GM23338 (cell line): ENCODE measurements around the gene CREBL2. TPM values are rescaled to one million over a fixed set of nuclear protein-coding genes. Genes with fewer than 3 reads are reported as not detected.

Source experiments
- ATAC-seq: fragments of 200-7000 bp; cut with Tn5 transposase; 3 replicates; pipeline ENCODE4 v1.9.1; 2020
- DNase-seq: peaks from one replicate; pipeline ENCODE4 v3.0.0-alpha.2; 2015; ENCODE audit warnings: low spot score
- H2AFZ ChIP-seq: fragments of 200-600 bp; sonication (generic); 2 replicates; pipeline ENCODE4 v1.8.0; 2016; ENCODE audit warnings: antibody characterized with exemption, mild to moderate bottlenecking, moderate library complexity
- H3F3A ChIP-seq: fragments of 200-600 bp; sonication (generic); replicated peaks from 2 replicates; pipeline ENCODE4 v1.8.0; 2017; ENCODE audit warnings: antibody characterized with exemption, mixed run types, low read depth
- H3K27ac ChIP-seq: fragments of 200-600 bp; sonication (generic); 2 replicates; pipeline ENCODE4 v1.6.1; 2016; ENCODE audit warnings: low read depth
- H3K27me3 ChIP-seq: fragments of 200-600 bp; sonication (generic); 2 replicates; pipeline ENCODE4 v1.8.0; 2016; ENCODE audit warnings: mild to moderate bottlenecking, mixed run types, moderate library complexity; ENCODE audit not compliant: insufficient read depth
- H3K36me3 ChIP-seq: fragments of 200-600 bp; sonication (generic); 2 replicates; pipeline ENCODE4 v1.8.0; 2016; ENCODE audit warnings: mild to moderate bottlenecking; ENCODE audit not compliant: insufficient read depth
- H3K4me1 ChIP-seq: fragments of 200-600 bp; sonication (generic); 2 replicates; pipeline ENCODE4 v1.8.0; 2016; ENCODE audit warnings: mild to moderate bottlenecking, moderate library complexity; ENCODE audit not compliant: insufficient read depth
- H3K4me2 ChIP-seq: fragments of 200-600 bp; sonication (generic); 2 replicates; pipeline ENCODE4 v1.7.1; 2017; ENCODE audit warnings: mixed run types
- H3K4me3 ChIP-seq: fragments of 200-600 bp; sonication (generic); 2 replicates; pipeline ENCODE4 v1.6.1; 2016; ENCODE audit warnings: mixed run types
- H3K79me2 ChIP-seq: fragments of 200-600 bp; sonication (generic); replicated peaks from 2 replicates; pipeline ENCODE4 v1.8.0; 2017; ENCODE audit warnings: mild to moderate bottlenecking; ENCODE audit not compliant: insufficient read depth
- H3K9me2 ChIP-seq: fragments of 200-600 bp; sonication (generic); 2 replicates; pipeline ENCODE4 v1.8.0; 2017; ENCODE audit not compliant: insufficient read depth
- H4K20me1 ChIP-seq: fragments of 200-600 bp; sonication (generic); replicated peaks from 2 replicates; pipeline ENCODE4 v1.8.0; 2017; ENCODE audit warnings: mild to moderate bottlenecking; ENCODE audit not compliant: insufficient read depth
- H3K27ac Mint-ChIP-seq: 2 replicates; pipeline ENCODE4 v1.8.0; 2020; ENCODE audit warnings: inconsistent platforms, mild to moderate bottlenecking, moderate library complexity, mixed read lengths
- H3K27me3 Mint-ChIP-seq: 3 replicates; pipeline ENCODE4 v1.8.0; 2022; ENCODE audit warnings: low read depth, mild to moderate bottlenecking, moderate library complexity, mixed read lengths, inconsistent platforms; ENCODE audit not compliant: insufficient read depth, poor library complexity
- H3K36me3 Mint-ChIP-seq: 3 replicates; pipeline ENCODE4 v1.8.0; 2021; ENCODE audit warnings: low read depth, mild to moderate bottlenecking, inconsistent platforms, moderate library complexity, mixed read lengths
- H3K4me1 Mint-ChIP-seq: 3 replicates; pipeline ENCODE4 v1.8.0; 2020; ENCODE audit warnings: mild to moderate bottlenecking, inconsistent platforms, mixed read lengths
- H3K4me3 Mint-ChIP-seq: 3 replicates; pipeline ENCODE4 v1.8.0; 2021; ENCODE audit warnings: moderate library complexity, mild to moderate bottlenecking, inconsistent platforms, mixed read lengths
- H3K9me3 Mint-ChIP-seq: 3 replicates; pipeline ENCODE4 v1.8.0; 2020; ENCODE audit warnings: moderate library complexity, mild to moderate bottlenecking, inconsistent platforms, mixed read lengths
- EZH2phosphoT487 ChIP-seq: fragments of 200-600 bp; sonication (generic); IDR thresholded peaks from one replicate; pipeline ENCODE4 v1.8.1; 2018; ENCODE audit warnings: antibody characterized with exemption; ENCODE audit not compliant: unreplicated experiment
- NANOG ChIP-seq: IDR thresholded peaks from 2 replicates; pipeline ENCODE4 v1.6.1; 2016; ENCODE audit warnings: antibody characterized with exemption, borderline replicate concordance
- POLR2AphosphoS5 ChIP-seq: IDR thresholded peaks from 2 replicates; pipeline ENCODE4 v1.6.1; 2016; ENCODE audit warnings: antibody characterized with exemption, low read depth
- ZNF114 ChIP-seq: fragments of 250-450 bp; sonication (Bioruptor Pico); IDR thresholded peaks from 2 replicates; pipeline ENCODE4 v1.5.0; 2020; ENCODE audit warnings: mild to moderate bottlenecking, moderate library complexity
- ZNF331 ChIP-seq: fragments of 250-450 bp; sonication (Bioruptor Pico); IDR thresholded peaks from 2 replicates; pipeline ENCODE4 v1.5.0; 2020; ENCODE audit warnings: low read depth, mild to moderate bottlenecking, moderate library complexity
- polyA plus RNA-seq: library from polyadenylated mRNA; unstranded; fragments of >200 nt; fragmentation: Nextera tagmentation; extraction: Ambion mirVana; gene quantifications from 2 replicates; pipeline ENCODE4 v1.2.1, GENCODE V29; 2016
- total RNA-seq: library from RNA; depleted of rRNA; stranded (reverse); fragments of >200 nt; shearing (Covaris generic); gene quantifications from 2 replicates; pipeline ENCODE4 v1.2.3, GENCODE V29; 2014
- TF ChIP-seq, protein P1 (sequence below): fragments of 250-450 bp; sonication (Bioruptor Pico); IDR thresholded peaks from 2 replicates; pipeline ENCODE4 v1.5.0; 2020; ENCODE audit warnings: mild to moderate bottlenecking, moderate library complexity
- TF ChIP-seq, protein P2 (sequence below): IDR thresholded peaks from 2 replicates; pipeline ENCODE4 v1.6.1; 2016; ENCODE audit warnings: antibody characterized with exemption
- TF ChIP-seq, protein P3 (sequence below): IDR thresholded peaks from one replicate; pipeline ENCODE4 v1.6.1; 2018; ENCODE audit warnings: antibody characterized with exemption; ENCODE audit not compliant: unreplicated experiment
- TF ChIP-seq, protein P4 (sequence below), 2 experiments: fragments of 200-600 bp in 1 of 2; sonication (generic) in 1 of 2; conservative IDR thresholded peaks; 2 replicates each; pipeline versions ENCODE4 v1.5.1 to v1.6.1; 2016 to 2017; ENCODE audit warnings: antibody characterized with exemption in 2 of 2, low read depth in 2 of 2, mild to moderate bottlenecking in 2 of 2, moderate library complexity in 1 of 2

CREBL2 gene
- total and polyA plus RNA-seq, 2 experiments from 2014 or later = 9.0 to 21.6 TPM

DNA sequence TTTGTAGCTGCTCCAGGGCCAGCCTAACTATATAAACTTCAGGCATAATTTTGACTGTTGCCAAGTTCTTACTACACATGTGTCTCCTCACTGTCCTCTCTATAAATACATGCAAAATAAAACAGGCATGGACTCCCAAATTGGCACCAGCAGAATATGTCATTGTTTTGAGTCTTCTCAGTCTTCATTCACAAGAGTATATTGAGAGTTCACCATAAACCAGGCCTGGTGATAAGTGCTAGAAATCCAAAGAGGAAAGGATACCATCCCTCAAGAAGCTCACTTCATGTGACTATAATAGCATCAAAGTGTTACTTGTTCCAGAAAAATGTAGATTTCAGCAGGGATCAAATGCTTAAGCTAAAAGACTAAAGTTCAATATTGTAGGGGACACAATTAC lies 70.6 kb downstream of the CREBL2 start (continued):
- TF ChIP-seq, protein P1, sequence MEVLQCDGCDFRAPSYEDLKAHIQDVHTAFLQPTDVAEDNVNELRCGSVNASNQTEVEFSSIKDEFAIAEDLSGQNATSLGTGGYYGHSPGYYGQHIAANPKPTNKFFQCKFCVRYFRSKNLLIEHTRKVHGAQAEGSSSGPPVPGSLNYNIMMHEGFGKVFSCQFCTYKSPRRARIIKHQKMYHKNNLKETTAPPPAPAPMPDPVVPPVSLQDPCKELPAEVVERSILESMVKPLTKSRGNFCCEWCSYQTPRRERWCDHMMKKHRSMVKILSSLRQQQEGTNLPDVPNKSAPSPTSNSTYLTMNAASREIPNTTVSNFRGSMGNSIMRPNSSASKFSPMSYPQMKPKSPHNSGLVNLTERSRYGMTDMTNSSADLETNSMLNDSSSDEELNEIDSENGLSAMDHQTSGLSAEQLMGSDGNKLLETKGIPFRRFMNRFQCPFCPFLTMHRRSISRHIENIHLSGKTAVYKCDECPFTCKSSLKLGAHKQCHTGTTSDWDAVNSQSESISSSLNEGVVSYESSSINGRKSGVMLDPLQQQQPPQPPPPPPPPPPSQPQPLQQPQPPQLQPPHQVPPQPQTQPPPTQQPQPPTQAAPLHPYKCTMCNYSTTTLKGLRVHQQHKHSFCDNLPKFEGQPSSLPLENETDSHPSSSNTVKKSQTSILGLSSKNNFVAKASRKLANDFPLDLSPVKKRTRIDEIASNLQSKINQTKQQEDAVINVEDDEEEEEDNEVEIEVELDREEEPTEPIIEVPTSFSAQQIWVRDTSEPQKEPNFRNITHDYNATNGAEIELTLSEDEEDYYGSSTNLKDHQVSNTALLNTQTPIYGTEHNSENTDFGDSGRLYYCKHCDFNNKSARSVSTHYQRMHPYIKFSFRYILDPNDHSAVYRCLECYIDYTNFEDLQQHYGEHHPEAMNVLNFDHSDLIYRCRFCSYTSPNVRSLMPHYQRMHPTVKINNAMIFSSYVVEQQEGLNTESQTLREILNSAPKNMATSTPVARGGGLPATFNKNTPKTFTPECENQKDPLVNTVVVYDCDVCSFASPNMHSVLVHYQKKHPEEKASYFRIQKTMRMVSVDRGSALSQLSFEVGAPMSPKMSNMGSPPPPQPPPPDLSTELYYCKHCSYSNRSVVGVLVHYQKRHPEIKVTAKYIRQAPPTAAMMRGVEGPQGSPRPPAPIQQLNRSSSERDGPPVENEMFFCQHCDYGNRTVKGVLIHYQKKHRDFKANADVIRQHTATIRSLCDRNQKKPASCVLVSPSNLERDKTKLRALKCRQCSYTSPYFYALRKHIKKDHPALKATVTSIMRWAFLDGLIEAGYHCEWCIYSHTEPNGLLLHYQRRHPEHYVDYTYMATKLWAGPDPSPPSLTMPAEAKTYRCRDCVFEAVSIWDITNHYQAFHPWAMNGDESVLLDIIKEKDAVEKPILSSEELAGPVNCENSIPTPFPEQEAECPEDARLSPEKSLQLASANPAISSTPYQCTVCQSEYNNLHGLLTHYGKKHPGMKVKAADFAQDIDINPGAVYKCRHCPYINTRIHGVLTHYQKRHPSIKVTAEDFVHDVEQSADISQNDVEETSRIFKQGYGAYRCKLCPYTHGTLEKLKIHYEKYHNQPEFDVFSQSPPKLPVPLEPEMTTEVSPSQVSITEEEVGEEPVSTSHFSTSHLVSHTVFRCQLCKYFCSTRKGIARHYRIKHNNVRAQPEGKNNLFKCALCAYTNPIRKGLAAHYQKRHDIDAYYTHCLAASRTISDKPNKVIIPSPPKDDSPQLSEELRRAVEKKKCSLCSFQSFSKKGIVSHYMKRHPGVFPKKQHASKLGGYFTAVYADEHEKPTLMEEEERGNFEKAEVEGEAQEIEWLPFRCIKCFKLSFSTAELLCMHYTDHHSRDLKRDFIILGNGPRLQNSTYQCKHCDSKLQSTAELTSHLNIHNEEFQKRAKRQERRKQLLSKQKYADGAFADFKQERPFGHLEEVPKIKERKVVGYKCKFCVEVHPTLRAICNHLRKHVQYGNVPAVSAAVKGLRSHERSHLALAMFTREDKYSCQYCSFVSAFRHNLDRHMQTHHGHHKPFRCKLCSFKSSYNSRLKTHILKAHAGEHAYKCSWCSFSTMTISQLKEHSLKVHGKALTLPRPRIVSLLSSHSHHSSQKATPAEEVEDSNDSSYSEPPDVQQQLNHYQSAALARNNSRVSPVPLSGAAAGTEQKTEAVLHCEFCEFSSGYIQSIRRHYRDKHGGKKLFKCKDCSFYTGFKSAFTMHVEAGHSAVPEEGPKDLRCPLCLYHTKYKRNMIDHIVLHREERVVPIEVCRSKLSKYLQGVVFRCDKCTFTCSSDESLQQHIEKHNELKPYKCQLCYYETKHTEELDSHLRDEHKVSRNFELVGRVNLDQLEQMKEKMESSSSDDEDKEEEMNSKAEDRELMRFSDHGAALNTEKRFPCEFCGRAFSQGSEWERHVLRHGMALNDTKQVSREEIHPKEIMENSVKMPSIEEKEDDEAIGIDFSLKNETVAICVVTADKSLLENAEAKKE (CRISPR knock-in tag) = no peak
- TF ChIP-seq, protein P2, sequence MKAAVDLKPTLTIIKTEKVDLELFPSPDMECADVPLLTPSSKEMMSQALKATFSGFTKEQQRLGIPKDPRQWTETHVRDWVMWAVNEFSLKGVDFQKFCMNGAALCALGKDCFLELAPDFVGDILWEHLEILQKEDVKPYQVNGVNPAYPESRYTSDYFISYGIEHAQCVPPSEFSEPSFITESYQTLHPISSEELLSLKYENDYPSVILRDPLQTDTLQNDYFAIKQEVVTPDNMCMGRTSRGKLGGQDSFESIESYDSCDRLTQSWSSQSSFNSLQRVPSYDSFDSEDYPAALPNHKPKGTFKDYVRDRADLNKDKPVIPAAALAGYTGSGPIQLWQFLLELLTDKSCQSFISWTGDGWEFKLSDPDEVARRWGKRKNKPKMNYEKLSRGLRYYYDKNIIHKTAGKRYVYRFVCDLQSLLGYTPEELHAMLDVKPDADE = no peak
- TF ChIP-seq ZNF331 (CRISPR knock-in tag) = no peak

DNA sequence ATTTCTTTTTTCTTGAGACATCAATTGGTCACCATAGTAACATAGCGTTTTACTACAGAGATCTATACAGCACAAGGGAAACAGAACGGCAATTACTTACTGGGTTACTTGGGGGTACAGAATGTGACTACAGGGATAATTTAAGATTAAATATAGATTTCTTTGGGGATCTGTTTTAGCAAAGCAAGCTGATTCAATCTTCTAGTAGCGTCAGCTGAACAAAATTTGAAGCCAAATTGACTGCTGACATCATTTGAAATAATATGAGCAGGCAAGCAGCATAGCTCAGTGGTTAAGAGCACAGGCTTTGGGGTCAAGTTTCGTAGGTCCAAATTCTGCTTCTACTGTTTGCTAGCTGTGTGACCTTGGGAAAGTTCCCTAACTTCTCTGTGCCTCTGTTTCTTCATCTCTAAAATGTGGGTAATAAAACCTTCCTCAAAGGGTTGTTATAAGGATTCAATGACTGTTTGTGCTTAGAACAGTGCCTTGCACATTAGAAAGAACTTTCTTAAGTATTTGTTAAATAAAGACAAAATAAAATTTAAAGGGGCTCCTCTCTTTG lies 71.5 kb downstream of the CREBL2 start:
- Mint-ChIP-seq H3K9me3 (no peaks in the 10 kb centered on the region), H3K27me3 (peaks cover 23% of the 10 kb centered on the region)
- peak overlapping the region; percentile 56 for H3K4me3 ChIP-seq
- no peak for TF ChIP-seq NANOG
- TF ChIP-seq, protein P3, sequence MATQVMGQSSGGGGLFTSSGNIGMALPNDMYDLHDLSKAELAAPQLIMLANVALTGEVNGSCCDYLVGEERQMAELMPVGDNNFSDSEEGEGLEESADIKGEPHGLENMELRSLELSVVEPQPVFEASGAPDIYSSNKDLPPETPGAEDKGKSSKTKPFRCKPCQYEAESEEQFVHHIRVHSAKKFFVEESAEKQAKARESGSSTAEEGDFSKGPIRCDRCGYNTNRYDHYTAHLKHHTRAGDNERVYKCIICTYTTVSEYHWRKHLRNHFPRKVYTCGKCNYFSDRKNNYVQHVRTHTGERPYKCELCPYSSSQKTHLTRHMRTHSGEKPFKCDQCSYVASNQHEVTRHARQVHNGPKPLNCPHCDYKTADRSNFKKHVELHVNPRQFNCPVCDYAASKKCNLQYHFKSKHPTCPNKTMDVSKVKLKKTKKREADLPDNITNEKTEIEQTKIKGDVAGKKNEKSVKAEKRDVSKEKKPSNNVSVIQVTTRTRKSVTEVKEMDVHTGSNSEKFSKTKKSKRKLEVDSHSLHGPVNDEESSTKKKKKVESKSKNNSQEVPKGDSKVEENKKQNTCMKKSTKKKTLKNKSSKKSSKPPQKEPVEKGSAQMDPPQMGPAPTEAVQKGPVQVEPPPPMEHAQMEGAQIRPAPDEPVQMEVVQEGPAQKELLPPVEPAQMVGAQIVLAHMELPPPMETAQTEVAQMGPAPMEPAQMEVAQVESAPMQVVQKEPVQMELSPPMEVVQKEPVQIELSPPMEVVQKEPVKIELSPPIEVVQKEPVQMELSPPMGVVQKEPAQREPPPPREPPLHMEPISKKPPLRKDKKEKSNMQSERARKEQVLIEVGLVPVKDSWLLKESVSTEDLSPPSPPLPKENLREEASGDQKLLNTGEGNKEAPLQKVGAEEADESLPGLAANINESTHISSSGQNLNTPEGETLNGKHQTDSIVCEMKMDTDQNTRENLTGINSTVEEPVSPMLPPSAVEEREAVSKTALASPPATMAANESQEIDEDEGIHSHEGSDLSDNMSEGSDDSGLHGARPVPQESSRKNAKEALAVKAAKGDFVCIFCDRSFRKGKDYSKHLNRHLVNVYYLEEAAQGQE = no peak
- TF ChIP-seq, protein P4, sequence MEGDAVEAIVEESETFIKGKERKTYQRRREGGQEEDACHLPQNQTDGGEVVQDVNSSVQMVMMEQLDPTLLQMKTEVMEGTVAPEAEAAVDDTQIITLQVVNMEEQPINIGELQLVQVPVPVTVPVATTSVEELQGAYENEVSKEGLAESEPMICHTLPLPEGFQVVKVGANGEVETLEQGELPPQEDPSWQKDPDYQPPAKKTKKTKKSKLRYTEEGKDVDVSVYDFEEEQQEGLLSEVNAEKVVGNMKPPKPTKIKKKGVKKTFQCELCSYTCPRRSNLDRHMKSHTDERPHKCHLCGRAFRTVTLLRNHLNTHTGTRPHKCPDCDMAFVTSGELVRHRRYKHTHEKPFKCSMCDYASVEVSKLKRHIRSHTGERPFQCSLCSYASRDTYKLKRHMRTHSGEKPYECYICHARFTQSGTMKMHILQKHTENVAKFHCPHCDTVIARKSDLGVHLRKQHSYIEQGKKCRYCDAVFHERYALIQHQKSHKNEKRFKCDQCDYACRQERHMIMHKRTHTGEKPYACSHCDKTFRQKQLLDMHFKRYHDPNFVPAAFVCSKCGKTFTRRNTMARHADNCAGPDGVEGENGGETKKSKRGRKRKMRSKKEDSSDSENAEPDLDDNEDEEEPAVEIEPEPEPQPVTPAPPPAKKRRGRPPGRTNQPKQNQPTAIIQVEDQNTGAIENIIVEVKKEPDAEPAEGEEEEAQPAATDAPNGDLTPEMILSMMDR (conservative IDR thresholded peaks at IDR 0.05; ENCODE audit: low read depth in 2 of 2) = no peak
- no peak for TF ChIP-seq ZNF114
- TF ChIP-seq EZH2phosphoT487 = no peak
- no peak for TF ChIP-seq POLR2AphosphoS5

More for the DNA sequence above, 71.5 kb downstream of the CREBL2 start:
- Histone ChIP-seq H3F3A (0 out of 2 replicates have a peak, but pooled peaks cover 3% of the 10 kb centered on the region), H3K27ac (no peak overlapping the region; the same call in 1 of the 2 replicates), H3K9me2 (no peaks in the 10 kb centered on the region), H3K79me2 (peaks cover 22% of the 10 kb centered on the region), H4K20me1 (0 out of 2 replicates have a peak, but pooled peaks cover 3% of the 10 kb centered on the region), H3K27me3 (peaks cover 18% of the 10 kb centered on the region), H3K4me2 (peak overlapping the region; percentile 78), H3K36me3 (no peaks in the 10 kb centered on the region), H3K4me1 (peaks cover 14% of the 10 kb centered on the region), H2AFZ (no peak overlapping the region)
- ATAC-seq = no peak
- Mint-ChIP-seq H3K36me3 (no peaks in the 10 kb centered on the region), H3K4me1 (peaks cover 36% of the 10 kb centered on the region), H3K4me3 (peak overlapping the region; percentile 92), H3K27ac (no peak overlapping the region)
- no peak for DNase-seq
